Measurements from ENCODE around the gene ZNF143.

GRCh38 chr11:9566561-9567063 lies 105.8 kb downstream of the ZNF143 start:
- TF ChIP-seq, protein P1, sequence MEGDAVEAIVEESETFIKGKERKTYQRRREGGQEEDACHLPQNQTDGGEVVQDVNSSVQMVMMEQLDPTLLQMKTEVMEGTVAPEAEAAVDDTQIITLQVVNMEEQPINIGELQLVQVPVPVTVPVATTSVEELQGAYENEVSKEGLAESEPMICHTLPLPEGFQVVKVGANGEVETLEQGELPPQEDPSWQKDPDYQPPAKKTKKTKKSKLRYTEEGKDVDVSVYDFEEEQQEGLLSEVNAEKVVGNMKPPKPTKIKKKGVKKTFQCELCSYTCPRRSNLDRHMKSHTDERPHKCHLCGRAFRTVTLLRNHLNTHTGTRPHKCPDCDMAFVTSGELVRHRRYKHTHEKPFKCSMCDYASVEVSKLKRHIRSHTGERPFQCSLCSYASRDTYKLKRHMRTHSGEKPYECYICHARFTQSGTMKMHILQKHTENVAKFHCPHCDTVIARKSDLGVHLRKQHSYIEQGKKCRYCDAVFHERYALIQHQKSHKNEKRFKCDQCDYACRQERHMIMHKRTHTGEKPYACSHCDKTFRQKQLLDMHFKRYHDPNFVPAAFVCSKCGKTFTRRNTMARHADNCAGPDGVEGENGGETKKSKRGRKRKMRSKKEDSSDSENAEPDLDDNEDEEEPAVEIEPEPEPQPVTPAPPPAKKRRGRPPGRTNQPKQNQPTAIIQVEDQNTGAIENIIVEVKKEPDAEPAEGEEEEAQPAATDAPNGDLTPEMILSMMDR (IDR thresholded peaks at IDR 0.05): no peak
- no peak for TF ChIP-seq POLR2A (IDR thresholded peaks at IDR 0.05)
